HG02571 (cell line): Measurements from ENCODE around the gene SDS.

ENCODE experiments used
- ATAC-seq: cut with Tn5 transposase; IDR thresholded peaks from one replicate; pipeline ENCODE4 v1.9.1; 2021; ENCODE audit warnings: mild to moderate bottlenecking, moderate library complexity; ENCODE audit not compliant: unreplicated experiment

Gene SDS, protein sequence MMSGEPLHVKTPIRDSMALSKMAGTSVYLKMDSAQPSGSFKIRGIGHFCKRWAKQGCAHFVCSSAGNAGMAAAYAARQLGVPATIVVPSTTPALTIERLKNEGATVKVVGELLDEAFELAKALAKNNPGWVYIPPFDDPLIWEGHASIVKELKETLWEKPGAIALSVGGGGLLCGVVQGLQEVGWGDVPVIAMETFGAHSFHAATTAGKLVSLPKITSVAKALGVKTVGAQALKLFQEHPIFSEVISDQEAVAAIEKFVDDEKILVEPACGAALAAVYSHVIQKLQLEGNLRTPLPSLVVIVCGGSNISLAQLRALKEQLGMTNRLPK

DNA sequence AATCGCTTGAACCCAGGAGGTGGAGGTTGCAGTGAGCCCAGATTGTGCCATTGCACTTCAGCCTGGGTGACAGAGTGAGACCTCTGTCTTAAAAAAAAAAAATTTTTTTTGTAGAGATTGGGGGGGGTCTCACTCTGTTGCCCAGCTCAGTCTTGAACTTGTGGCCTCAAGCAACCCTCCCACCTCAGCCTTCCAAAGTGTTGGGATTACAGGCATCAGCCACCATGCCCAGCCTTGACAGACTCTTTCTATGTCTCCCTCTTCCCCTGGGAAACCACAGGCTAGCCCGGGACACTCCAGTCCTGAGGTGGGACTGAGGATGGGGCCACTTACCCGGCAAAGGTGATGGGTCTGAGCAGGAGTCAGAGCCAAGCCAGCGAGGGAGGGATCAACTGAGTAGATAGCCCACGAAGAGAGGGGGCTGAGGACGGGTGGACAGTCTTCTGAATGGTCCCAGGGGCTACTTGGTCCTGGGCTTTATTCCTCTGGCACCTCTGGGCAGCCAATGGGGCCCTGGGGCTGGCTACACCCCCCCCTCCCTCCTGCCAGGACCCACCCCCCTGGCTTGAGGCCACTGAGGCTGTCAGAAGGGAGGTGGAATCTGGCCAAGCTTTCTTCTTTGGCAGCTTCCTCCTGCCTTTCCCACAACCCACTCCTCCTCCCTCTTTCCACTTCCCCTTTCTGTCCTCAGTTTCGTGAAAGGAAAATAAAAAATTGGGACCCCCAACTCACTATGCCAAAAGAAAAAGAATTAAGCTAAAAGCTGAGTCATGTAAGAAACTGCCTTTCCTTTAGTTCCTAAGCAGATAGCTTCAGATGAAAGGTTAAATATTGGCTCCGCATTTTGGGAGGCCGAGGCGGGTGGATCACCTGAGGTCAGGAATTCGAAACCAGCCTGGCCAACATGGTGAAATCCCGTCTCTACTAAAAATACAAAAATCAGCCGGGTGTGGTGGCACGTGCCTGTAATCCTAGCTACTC is at the start of gene SDS:
Gene SDS, minus strand, starts transcription at position 453 of the 981 bp plus-strand sequence. CDS start 4,179 bp downstream, outside the sequence.
- ATAC-seq: no peak

DNA sequence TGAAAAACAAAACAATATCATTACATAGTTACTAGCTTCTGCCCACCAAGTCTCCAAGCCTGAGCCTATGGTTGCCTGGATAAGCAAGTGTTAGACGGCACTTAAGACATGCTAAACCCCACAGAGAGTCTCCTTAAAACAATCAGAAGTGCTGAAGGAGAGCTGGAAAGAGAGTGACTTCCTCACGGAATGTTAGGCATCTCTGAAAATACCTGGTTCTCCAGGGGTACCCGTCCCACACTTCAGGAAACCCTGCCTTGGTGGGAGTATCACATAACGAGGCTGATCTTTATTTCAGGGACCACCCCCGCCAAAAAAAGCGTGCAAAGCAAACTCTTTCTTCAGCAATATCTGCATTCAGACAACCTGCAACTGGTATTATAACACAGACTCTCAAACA is 49.6 kb upstream of the SDS start:
- no peak for ATAC-seq

DNA sequence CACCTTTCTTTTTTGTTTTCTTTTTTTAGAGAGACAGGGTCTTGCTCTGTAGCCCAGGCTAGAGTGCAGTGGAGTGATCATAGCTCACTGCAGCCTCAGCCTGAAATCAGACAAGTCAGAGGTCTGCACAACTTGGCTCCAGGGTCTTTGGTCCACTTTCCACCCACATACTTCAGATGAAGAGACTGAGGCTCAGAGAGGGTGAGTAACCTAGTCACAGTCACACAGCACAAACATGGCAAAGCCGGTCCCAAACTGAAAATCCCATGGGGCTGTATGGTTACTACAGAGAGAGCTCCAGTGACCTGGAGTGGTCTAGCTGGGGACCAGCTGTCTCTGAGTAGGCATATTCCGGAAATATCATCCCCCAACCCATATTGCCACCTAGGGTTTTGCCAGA is 48.8 kb upstream of the SDS start:
- no peak for ATAC-seq

DNA sequence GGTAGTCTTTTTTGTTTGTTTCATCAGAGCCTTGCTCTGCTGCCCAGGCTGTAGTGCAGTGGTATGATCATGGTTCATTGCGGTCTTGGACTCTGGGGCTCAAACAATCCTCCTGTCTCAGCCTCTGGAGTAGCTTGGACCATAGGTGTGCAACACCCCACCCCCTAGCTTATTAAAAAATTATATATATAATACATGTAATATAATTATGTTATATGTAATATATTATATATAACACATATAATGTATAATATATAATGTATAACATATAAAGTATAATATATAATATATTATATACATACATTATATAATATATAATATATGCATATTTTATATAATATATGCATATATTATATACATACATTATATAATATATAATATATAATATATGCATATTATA is 46.2 kb upstream of the SDS start:
- no peak for ATAC-seq

DNA sequence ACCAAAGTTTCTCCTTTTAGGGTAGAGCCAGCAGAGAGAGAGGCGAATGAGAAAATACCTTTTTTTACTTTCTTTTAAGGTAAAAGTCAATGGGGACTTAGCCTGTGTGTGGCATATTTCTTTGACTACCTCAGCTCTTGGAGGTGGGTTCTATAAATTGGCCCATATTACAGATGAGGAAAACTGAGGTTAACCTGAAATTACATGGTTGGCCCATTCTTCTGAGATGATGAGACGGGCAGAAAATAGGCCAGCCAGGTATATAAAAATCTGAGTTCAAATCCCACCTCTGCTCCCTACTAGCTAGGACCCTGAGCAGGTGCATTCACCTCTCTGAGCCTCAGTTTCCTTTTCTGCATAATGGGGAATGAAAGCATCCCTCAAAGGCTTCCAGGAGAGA is 45.6 kb upstream of the SDS start:
- no peak for ATAC-seq

DNA sequence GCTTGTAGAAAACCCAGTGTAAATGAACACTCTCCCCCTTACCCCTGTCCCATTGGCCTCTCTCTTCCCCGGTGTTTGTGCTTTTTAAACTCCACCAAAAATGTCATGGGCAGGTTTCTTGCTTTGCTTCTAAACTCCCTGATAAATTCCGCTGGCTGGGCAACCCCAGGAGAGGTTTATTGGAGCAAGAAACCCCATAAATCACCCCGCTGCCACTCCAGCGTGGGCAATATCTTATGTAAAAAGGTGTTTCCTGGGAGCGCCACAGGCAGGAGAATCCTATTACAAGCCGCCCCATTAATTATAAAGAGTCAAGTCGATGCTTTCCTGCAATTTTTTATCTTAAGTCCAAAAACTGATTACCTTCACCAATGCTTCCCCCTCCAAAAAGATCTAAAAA is 45.2 kb upstream of the SDS start:
- ATAC-seq: no peak

DNA sequence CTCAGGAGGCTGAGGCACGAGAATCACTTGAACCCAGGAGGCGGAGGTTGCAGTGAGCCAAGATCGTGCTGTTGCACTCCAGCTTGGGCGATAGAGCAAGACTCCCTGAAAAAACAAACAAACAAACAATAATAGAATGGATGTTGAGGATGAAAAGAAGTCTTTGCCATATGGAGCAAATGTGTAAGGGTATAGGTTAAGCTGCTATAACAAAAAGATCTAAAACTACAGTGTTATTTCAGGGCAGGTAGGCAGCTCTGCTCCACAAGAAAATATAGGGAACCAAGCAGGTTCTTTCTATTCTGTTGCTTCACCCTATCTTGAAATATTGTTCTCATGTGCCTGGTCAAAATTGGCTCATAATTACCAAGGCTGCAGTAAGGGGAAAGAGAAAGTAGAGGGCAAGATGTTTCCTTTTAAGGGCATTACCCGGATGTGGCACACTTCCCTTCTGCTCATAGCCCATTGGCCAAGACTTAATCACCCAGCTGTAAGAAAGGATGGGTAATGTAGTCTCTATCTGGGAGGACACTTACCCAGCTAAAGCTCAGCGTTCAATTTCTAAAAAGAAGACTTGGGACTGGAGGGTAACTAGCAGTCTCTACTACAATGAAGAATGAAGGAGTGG is 42.0 kb upstream of the SDS start:
- no peak for ATAC-seq

DNA sequence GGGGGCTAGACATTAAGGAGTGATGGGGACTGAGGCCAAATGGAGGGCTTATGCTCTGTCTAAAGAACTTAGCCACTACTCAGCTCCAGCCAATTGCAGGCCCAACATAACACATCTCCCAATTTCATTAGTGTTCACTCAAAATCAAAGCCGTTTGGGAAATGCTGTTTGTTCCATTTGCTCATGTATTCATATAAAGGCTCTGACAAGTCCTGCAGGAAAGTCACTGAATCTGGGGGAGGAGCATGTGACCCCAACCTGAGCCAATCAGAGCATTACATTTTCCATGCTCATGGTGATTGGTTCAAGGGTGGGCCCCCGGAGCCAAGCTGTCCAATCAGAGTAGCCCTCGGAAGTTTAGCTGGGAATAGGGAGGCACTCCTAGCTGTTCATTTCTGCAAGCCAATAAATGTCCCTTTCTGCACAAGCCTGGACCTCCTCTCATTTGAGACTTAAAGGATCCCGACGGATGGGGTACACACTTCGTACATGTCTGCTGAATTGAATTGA is 39.4 kb upstream of the SDS start:
- no peak for ATAC-seq

DNA sequence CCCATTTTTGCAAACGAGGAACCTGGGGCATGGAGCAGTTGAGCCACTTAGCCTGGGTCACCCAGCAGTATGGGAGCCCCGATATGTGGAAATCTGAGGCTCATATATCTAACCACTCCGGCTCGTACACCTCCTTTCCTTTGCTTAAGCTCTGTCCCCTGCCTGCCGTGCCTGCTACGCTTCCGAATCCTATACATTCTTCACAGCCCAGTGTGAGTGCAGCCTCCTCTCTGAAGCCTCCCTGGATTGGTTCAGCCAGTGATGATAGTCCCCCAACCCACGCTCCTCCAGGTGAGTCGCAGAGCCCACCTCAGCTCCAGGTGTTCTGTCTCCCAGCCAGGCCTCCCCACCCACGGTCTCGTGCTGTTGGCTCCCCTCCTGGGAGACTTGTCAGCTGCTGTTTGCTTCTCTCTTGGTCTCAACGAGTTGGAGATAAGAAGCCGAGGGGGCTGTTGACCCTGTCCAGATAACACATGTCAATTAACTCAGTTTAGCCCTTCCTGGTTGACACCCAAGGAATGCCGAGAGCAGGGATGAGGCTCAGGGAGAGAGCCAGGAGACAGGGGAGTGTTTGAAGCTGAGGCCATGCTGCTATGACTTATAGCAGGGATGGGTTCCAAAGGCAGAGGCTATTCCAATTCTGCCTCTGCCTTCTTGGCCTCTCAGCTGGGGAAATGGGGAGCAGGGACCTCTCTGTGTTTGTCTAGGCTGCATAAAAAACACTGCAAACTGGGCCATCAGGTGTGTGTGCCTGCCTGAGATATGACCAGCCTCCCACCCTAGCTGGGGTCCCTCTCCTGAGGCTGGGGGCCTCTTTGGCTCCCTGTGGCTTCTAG is 37.5 kb upstream of the SDS start:
- ATAC-seq: no peak

DNA sequence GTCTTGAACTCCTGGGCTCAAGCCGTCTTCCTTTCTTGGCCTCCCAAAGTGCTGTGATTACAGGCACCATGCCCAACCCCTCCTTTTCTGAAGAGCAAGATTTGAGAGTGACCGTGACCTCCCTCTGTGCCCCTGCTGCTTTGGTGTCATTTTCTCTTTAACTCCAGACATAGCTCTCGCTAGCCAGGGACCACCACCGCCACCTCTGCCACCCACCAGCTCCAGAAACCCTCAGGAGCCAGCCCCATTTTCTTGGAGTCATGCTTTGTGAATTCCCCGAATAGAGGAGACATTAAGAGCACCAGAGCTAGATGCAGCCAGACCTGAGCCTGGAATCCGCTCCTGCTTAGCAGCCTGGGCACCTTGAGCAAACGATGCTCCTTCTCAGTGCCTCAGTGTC is 36.6 kb upstream of the SDS start:
- ATAC-seq: no peak

DNA sequence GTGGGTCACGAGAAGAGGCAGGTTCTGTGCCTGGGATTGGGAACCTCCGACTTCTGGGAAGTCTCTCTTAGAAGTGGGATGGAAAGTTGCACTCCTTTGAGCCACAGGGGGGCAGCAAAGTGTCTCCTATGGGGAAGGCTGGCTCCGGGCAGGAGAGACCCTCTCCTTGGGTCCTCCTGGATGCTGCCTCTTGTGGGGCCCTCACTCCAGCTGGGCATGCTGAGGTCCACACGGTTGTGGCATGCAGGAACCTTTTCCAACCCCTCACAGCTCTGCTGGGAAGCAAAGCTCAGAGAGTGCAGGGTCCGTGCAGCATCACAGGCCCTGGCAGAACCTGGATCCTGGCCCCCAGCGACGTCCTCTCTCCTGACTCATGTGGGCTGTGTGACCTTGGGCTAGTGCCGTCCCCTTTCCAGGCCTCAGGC is 35.9 kb upstream of the SDS start:
- ATAC-seq: no peak

DNA sequence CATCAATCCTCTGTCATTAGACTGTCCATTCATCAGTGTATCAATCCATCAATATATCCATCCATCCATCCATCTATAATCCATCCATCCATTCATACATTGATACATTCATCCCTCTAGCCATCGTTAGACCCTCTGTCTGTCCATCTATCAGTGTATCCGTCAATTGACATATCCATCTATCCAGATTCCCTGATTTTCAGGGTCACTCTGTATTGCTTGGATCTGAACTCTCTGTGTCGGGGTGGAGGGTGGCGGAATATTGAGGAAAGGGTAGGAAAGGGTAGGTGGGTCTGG is 35.6 kb upstream of the SDS start:
- ATAC-seq: no peak

DNA sequence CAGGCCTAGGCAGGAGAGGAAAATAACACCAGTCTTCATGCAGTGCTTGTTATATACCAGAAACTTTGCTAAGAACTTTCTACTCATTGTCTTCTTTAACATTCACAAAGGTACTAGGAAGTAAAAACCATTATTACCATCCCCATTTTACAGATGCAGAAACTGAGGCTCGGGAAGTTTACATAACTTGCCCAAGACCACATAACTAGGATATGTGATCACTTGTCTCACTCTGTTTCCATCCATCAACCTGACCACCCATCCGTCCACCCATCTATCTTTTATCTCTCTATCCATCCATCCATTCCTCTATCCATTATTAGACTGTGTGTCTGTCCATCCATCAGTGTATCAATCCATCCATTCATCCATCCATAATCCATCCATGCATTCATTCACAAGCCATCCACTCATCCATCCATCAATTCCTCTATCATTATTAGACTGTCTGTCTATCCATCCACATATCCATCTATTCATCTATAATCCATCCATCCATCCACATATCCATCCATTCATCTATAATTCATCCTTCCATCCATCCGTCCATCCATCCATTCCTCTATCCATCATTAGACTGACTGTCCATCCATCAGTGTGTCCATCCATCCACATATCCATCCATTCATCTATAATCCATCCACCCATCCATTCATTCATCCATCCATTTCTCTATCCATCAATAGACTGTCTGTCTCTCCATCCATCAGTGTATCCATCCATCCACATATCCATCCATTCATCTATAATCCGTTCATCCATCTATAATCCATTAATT is 35.0 kb upstream of the SDS start:
- ATAC-seq: no peak

DNA sequence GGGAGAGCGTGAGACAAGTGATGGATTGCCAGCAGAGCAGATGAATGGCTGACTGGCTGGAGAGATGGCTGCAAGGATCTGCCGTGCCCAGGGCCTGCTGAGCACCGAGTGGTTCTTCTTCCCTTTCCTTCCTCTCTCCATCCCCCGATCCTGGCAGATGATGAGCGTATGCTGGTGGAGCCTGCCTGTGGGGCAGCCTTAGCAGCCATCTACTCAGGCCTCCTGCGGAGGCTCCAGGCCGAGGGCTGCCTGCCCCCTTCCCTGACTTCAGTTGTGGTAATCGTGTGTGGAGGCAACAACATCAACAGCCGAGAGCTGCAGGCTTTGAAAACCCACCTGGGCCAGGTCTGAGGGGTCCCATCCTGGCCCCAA is 34.0 kb upstream of the SDS start:
- ATAC-seq: no peak

DNA sequence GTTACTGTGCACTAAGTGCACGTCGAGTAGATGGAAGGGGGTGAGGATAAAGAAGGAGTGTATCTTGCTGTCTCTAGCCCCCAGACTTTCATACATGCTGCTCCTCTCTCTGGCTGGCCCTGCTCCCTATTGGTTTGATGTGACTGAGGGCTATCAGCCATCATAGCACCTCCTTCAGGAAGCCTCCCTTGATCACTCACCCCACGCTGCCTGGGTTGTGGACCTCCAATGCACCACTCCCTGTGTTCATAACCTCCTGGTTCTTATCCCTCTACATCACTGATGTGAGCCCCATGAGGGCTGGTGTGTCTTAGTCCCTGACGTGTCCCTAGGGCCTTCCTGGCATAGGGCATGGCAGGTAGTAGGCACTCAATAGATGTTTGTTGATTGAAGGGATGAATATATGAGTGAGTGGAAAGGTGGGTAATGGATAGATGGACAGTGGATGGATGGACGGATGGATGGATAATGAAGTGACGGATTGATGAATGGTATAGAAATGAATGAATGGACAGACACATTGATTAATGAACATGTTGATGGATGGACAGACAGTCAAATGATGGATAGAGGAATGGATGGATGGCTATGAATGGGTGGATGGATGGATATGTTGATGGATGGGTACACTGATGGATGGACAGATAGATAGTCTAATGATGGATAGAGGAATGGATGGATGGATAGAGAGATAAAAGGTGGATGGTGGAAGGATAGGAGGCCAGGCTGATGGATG is 33.5 kb upstream of the SDS start:
- ATAC-seq: no peak

DNA sequence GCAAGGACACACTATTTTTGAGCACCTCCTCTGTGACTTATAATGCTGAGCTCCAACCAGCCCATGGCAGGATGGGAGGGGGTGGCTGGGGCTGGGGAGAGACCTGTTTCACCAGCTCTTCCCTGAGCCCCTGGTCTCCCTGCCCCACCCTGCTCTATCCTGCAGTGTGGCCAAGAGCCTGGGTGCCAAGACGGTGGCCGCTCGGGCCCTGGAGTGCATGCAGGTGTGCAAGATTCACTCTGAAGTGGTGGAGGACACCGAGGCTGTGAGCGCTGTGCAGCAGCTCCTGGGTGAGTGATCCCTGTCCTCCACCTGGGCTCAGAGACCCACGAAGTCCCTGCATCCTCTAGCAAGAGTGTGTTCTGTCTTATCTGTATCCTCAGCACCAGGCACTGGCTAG is 32.9 kb upstream of the SDS start:
- ATAC-seq: no peak

DNA sequence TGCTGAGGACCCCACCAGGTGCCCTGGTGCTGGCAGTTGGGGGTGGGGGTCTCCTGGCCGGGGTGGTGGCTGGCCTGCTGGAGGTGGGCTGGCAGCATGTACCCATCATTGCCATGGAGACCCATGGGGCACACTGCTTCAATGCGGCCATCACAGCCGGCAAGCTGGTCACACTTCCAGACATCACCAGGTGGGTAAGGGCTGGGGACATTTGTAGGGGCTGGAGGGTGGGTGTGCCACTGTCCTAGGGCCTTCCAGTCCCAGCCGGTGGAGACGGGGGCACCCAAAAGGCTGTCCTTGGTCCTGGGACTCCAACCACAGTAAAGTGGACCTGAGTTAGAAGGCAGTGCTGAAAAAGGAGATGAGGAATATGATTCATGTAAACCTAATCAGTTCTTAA is 31.7 kb upstream of the SDS start:
- no peak for ATAC-seq

DNA sequence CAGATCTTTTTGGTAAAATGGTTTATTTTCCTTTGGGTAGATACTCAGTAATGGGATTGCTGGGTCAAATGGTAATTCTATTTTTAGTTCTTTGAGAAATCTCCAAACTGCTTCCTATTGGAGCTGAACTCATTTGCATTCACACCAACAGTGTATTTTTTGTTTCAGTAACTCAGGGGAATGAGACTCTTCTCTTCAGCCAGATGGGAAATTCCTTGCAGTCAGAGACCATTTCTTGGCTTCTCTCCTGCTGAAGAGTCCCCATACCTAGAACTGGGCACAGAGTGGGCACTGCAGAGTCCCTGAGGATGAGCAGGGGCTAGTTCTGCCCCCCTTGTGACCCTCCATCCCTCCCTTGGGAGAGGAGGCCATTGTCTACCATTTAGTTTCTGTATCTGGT is 29.3 kb upstream of the SDS start:
- no peak for ATAC-seq

DNA sequence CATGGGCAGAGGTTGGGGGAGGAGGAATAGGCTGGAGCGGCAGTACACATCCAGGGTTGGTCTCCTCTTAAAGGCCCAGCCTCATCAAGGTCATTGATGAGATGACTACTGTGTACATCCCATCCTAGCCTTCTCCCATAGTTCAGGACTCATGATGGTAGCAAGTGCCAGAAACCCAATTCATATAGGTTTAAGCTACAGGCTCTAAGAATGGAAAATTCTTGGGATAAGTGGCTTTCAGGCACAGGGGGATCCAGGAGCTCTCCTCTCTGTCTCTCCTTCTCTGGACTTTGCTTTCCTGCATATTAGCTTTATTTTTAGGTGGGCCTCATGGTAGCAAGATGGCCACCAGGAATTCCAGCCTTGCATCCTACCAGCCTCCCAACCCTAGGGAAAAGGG is 24.8 kb upstream of the SDS start:
- ATAC-seq: no peak
